K562 (cell line): ENCODE measurements around the gene COL23A1. TPM values are rescaled to one million over a fixed set of nuclear protein-coding genes. Genes with fewer than 3 reads are reported as not detected.

Source experiments
- ATAC-seq: fragments of 200-7000 bp; cut with Tn5 transposase; 3 replicates; pipeline ENCODE4 v1.9.1; 2020; ENCODE audit warnings: moderate library complexity
- BruUV-seq: library from RNA; stranded (reverse); fragments of 400-500 nt; replicated peaks from 2 replicates; lab custom pipeline; 2021; lab: Mats Ljungman, UMichigan
- CTCF ChIA-PET: fragments of 300-600 bp; formaldehyde crosslinking; extraction: SDS; loops from one replicate; lab custom pipeline; 2021; ENCODE audit warnings: low intra/inter-chr PET ratio; lab: Yijun Ruan, JAX
- POLR2A ChIA-PET: fragments of 300-600, 350-650 bp; sonication (Branson Sonifier 250); formaldehyde crosslinking; extraction: SDS; loops from one replicate; lab custom pipeline; 2021; ENCODE audit warnings: antibody characterized with exemption, inconsistent platforms; lab: Yijun Ruan, JAX
- DNase-seq, 4 experiments: peaks; one replicate each; pipeline versions ENCODE4 v3.0.0 to v3.0.0-alpha.2; 2011 to 2018; ENCODE audit warnings: low spot score in 3 of 4, mixed read lengths in 3 of 4; ENCODE audit errors: extremely low read depth in 1 of 4
- FAIRE-seq: peaks from 2 replicates; lab custom pipeline; 2011; peaks lifted over from hg19 to GRCh38; lab: Jason Lieb, UNC
- H2AFZ ChIP-seq: 2 replicates; pipeline ENCODE4 v1.6.0; 2011; ENCODE audit warnings: low read depth, low read length, control low read depth, inconsistent platforms
- H3K27ac ChIP-seq: fragments of 200-600 bp; 3 replicates; pipeline ENCODE4 v1.8.0; 2011; ENCODE audit warnings: low read depth, mild to moderate bottlenecking, control low read depth, inconsistent platforms, low read length, moderate library complexity, mixed read lengths; ENCODE audit errors: extremely low read depth
- H3K27me3 ChIP-seq, 2 experiments: fragments of 300-600 bp in 1 of 2; 2 replicates in 1 of 2; 3 replicates in 1 of 2; pipeline versions ENCODE4 v1.6.0 to v1.8.0; 2011; ENCODE audit warnings: inconsistent platforms in 2 of 2, low read length in 2 of 2, mild to moderate bottlenecking in 1 of 2, mixed read lengths in 1 of 2, moderate library complexity in 1 of 2; ENCODE audit not compliant: control insufficient read depth in 2 of 2, insufficient read depth in 2 of 2
- H3K36me3 ChIP-seq: fragments of 300-600 bp; 3 replicates; pipeline ENCODE4 v1.8.0; 2011; ENCODE audit warnings: mild to moderate bottlenecking, low read length, inconsistent platforms; ENCODE audit not compliant: control insufficient read depth, insufficient read depth
- H3K4me1 ChIP-seq, 2 experiments: fragments of 200-600 bp in 1 of 2; replicated peaks in 1 of 2; 2 replicates in 1 of 2; 3 replicates in 1 of 2; pipeline versions ENCODE4 v1.5.1 to v1.8.0; 2011; ENCODE audit warnings: inconsistent platforms in 2 of 2, low read length in 2 of 2, mild to moderate bottlenecking in 1 of 2, mixed read lengths in 1 of 2, moderate library complexity in 1 of 2; ENCODE audit not compliant: control insufficient read depth in 2 of 2, insufficient read depth in 2 of 2
- H3K4me2 ChIP-seq: 2 replicates; pipeline ENCODE4 v1.6.1; 2011; ENCODE audit warnings: low read length, control low read depth, inconsistent platforms, mixed read lengths; ENCODE audit not compliant: insufficient read depth
- H3K4me3 ChIP-seq: fragments of 200-600 bp; sonication (generic), shearing (Covaris generic); 2 replicates; pipeline ENCODE4 v1.5.1; 2016; ENCODE audit warnings: control low read depth, inconsistent platforms
- H3K79me2 ChIP-seq: fragments of 200-600 bp; 3 replicates; pipeline ENCODE4 v1.8.0; 2011; ENCODE audit warnings: low read length, inconsistent platforms; ENCODE audit not compliant: control insufficient read depth, insufficient read depth
- H3K9ac ChIP-seq, 2 experiments: 2 replicates each; pipeline versions ENCODE4 v1.6.0 to v1.6.1; 2011; ENCODE audit warnings: low read depth in 2 of 2, low read length in 2 of 2, control low read depth in 1 of 2, inconsistent platforms in 1 of 2, mild to moderate bottlenecking in 1 of 2, mixed read lengths in 1 of 2; ENCODE audit not compliant: insufficient read depth in 1 of 2
- H3K9me1 ChIP-seq: one replicate; pipeline ENCODE4 v1.6.0; 2011; ENCODE audit warnings: inconsistent platforms, mild to moderate bottlenecking, low read length, moderate library complexity; ENCODE audit not compliant: control insufficient read depth, insufficient read depth
- H3K9me3 ChIP-seq: replicated peaks from 2 replicates; pipeline ENCODE4 v1.5.1; 2011; ENCODE audit warnings: low read depth, low read length, inconsistent platforms; ENCODE audit not compliant: control insufficient read depth, insufficient read depth
- H4K20me1 ChIP-seq: replicated peaks from 2 replicates; pipeline ENCODE4 v1.6.1; 2011; ENCODE audit warnings: low read length, inconsistent platforms, mixed read lengths; ENCODE audit not compliant: control insufficient read depth, insufficient read depth
- C11orf30 ChIP-seq: fragments of 450-650 bp; IDR thresholded peaks from 2 replicates; pipeline ENCODE4 v1.6.1; 2016; ENCODE audit warnings: low read depth, mild to moderate bottlenecking
- CHD1 ChIP-seq: fragments of 200-600 bp; sonication (generic); IDR thresholded peaks from one replicate; pipeline ENCODE4 v1.6.1; 2012; ENCODE audit warnings: mild to moderate bottlenecking, moderate library complexity, low read length, inconsistent platforms
- FOSL1 ChIP-seq: fragments of 200-800 bp; sonication (Bioruptor generic); conservative IDR thresholded peaks from 2 replicates; pipeline ENCODE4 v1.6.1; 2016; ENCODE audit warnings: missing genetic modification characterization, missing compliant biosample characterization
- FOXJ3 ChIP-seq: sonication (generic); formaldehyde crosslinking; IDR thresholded peaks from 2 replicates; pipeline ENCODE4 v1.4.0; 2020; ENCODE audit warnings: mild to moderate bottlenecking, missing genetic modification reagents
- IRF2 ChIP-seq: sonication (generic); formaldehyde crosslinking; IDR thresholded peaks from 2 replicates; pipeline ENCODE4 v1.8.1; 2022; ENCODE audit warnings: mild to moderate bottlenecking, missing genetic modification reagents
- SETDB1 ChIP-seq: IDR thresholded peaks from one replicate; pipeline ENCODE4 v1.6.1; 2012; ENCODE audit warnings: low read length, control low read depth, inconsistent platforms
- TAF9B ChIP-seq: fragments of 450-650 bp; IDR thresholded peaks from 2 replicates; pipeline ENCODE4 v1.6.1; 2018; ENCODE audit warnings: mild to moderate bottlenecking; ENCODE audit not compliant: partially characterized antibody
- TCFL5 ChIP-seq: fragments of 250-450 bp; sonication (Bioruptor Pico); conservative IDR thresholded peaks from 2 replicates; pipeline ENCODE4 v1.6.1; 2021; ENCODE audit warnings: mild to moderate bottlenecking, moderate library complexity, matching md5 sums
- ZNF224 ChIP-seq: sonication (generic); formaldehyde crosslinking; IDR thresholded peaks from 2 replicates; pipeline ENCODE4 v1.8.0; 2022; ENCODE audit warnings: mild to moderate bottlenecking, missing genetic modification reagents
- ZNF274 ChIP-seq: IDR thresholded peaks from 2 replicates; pipeline ENCODE4 v1.6.1; 2011; ENCODE audit warnings: low read depth, mild to moderate bottlenecking, low read length, moderate library complexity, borderline replicate concordance
- ZNF583 ChIP-seq: fragments of 250-450 bp; sonication (Bioruptor Pico); IDR thresholded peaks from 2 replicates; pipeline ENCODE4 v1.4.0; 2020
- whole genome bisulfite sequencing: fragments of 100-300 bp; shearing (Covaris generic); methylation state at CpG from one replicate; pipeline ENCODE4 v1.1.6; 2016; ENCODE audit warnings: low coverage, mixed read lengths; ENCODE audit not compliant: insufficient coverage; ENCODE audit errors: missing lambda C conversion rate; 5-methylcytosine and 5-hydroxymethylcytosine counted together
- in situ Hi-C: fragments of 300-500 bp; cut with MboI; formaldehyde crosslinking; loops from 4 replicates; pipeline ENCODE4 v1.15.0; 2018; ENCODE audit warnings: inconsistent platforms, mixed read lengths
- intact Hi-C: fragments of 100-400 bp; cut with micrococcal nuclease; formaldehyde crosslinking; loops from 2 replicates; pipeline ENCODE4 v1.14.2; 2022
- polyA plus RNA-seq, 8 experiments: library from polyadenylated mRNA; depleted of rRNA in 4 of 8; stranded (reverse) in 5 of 8; unstranded in 3 of 8; fragments of >200 nt; fragmentation: Nextera tagmentation in 2 of 8; fragmentation: Illumina TruSeq in 1 of 8; extraction: Ambion mirVana in 2 of 8; extraction: Trizol in 1 of 8; gene quantifications; 2 replicates each; pipeline versions ENCODE4 v1.2.1 to v1.2.3, GENCODE V29; 2011 to 2014; ENCODE audit warnings: inconsistent platforms in 1 of 8, missing spikeins in 1 of 8
- total RNA-seq, 7 experiments: library from RNA; depleted of rRNA in 6 of 7; stranded (reverse); fragments of >200 nt in 6 of 7; fragmentation: Illumina TruSeq in 2 of 7; extraction: Trizol in 2 of 7; gene quantifications; 2 replicates each; pipeline versions ENCODE4 v1.2.1 to v1.2.3, GENCODE V29; 2011 to 2021; ENCODE audit warnings: low replicate concordance in 1 of 7
- TF ChIP-seq, protein P1 (sequence below): sonication (generic); formaldehyde crosslinking; IDR thresholded peaks from 2 replicates; pipeline ENCODE4 v1.8.1; 2023; ENCODE audit warnings: mild to moderate bottlenecking, missing genetic modification reagents
- TF ChIP-seq, protein P2 (sequence below): fragments of 250-450 bp; sonication (Bioruptor Pico); IDR thresholded peaks from 2 replicates; pipeline ENCODE4 v1.4.0; 2020; ENCODE audit warnings: mild to moderate bottlenecking, moderate library complexity
- TF ChIP-seq, protein P3 (sequence below): sonication (generic); formaldehyde crosslinking; IDR thresholded peaks from 2 replicates; pipeline ENCODE4 v1.8.0; 2022; ENCODE audit warnings: mild to moderate bottlenecking, missing genetic modification reagents, borderline replicate concordance

The COL23A1 gene
- total and polyA plus RNA-seq, 9 of the 15 experiments (the other 6 are each of a cell fraction or from before 2014, with no cell fraction given): 0.09 TPM; not detected in 8

DNA sequence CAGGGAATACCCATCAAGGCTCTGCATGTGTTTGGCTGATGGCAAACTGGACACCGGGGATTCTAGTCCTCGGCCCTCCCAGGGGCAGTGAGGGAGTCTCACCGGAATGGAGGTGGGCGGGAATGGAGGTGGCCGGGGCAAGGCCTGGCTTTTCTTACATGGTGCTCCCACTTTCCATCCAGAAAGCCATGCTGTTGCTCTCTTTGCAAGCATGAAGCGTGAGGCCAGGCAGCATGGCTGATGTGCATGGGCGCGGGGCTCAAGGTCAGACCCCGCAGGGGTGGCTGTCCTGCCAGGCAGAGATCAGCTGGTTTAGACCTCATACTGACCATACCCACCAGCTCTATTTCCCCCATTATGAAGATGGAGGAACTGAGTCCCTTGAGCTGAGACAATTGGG, 249.6 kb downstream of the COL23A1 start:
- TF ChIP-seq ZNF583 (CRISPR knock-in tag) (no peak), SETDB1 (no peak), FOSL1 (tag) (no peak), ZNF224 (CRISPR knock-in tag) (no peak), ZNF274 (no peak), IRF2 (CRISPR knock-in tag) (no peak), FOXJ3 (CRISPR knock-in tag) (no peak), C11orf30 (no peak), CHD1 (no peak), TCFL5 (CRISPR knock-in tag) (no peak), TAF9B (no peak)
- TF ChIP-seq, protein P1, sequence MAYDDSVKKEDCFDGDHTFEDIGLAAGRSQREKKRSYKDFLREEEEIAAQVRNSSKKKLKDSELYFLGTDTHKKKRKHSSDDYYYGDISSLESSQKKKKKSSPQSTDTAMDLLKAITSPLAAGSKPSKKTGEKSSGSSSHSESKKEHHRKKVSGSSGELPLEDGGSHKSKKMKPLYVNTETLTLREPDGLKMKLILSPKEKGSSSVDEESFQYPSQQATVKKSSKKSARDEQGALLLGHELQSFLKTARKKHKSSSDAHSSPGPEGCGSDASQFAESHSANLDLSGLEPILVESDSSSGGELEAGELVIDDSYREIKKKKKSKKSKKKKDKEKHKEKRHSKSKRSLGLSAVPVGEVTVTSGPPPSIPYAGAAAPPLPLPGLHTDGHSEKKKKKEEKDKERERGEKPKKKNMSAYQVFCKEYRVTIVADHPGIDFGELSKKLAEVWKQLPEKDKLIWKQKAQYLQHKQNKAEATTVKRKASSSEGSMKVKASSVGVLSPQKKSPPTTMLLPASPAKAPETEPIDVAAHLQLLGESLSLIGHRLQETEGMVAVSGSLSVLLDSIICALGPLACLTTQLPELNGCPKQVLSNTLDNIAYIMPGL (CRISPR knock-in tag): no peak
- TF ChIP-seq, protein P2, sequence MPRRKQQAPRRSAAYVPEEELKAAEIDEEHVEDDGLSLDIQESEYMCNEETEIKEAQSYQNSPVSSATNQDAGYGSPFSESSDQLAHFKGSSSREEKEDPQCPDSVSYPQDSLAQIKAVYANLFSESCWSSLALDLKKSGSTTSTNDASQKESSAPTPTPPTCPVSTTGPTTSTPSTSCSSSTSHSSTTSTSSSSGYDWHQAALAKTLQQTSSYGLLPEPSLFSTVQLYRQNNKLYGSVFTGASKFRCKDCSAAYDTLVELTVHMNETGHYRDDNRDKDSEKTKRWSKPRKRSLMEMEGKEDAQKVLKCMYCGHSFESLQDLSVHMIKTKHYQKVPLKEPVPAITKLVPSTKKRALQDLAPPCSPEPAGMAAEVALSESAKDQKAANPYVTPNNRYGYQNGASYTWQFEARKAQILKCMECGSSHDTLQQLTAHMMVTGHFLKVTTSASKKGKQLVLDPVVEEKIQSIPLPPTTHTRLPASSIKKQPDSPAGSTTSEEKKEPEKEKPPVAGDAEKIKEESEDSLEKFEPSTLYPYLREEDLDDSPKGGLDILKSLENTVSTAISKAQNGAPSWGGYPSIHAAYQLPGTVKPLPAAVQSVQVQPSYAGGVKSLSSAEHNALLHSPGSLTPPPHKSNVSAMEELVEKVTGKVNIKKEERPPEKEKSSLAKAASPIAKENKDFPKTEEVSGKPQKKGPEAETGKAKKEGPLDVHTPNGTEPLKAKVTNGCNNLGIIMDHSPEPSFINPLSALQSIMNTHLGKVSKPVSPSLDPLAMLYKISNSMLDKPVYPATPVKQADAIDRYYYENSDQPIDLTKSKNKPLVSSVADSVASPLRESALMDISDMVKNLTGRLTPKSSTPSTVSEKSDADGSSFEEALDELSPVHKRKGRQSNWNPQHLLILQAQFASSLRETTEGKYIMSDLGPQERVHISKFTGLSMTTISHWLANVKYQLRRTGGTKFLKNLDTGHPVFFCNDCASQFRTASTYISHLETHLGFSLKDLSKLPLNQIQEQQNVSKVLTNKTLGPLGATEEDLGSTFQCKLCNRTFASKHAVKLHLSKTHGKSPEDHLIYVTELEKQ: no peak
- TF ChIP-seq, protein P3, sequence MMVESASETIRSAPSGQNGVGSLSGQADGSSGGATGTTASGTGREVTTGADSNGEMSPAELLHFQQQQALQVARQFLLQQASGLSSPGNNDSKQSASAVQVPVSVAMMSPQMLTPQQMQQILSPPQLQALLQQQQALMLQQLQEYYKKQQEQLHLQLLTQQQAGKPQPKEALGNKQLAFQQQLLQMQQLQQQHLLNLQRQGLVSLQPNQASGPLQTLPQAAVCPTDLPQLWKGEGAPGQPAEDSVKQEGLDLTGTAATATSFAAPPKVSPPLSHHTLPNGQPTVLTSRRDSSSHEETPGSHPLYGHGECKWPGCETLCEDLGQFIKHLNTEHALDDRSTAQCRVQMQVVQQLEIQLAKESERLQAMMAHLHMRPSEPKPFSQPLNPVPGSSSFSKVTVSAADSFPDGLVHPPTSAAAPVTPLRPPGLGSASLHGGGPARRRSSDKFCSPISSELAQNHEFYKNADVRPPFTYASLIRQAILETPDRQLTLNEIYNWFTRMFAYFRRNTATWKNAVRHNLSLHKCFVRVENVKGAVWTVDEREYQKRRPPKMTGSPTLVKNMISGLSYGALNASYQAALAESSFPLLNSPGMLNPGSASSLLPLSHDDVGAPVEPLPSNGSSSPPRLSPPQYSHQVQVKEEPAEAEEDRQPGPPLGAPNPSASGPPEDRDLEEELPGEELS (CRISPR knock-in tag): no peak
- TF ChIP-seq, all 486 proteins: peak for 0
- no peak for FAIRE-seq
- no peak for DNase-seq
- Histone ChIP-seq H3K4me3 (no peak overlapping the region), H3K9me1 (no peaks in the 10 kb centered on the region), H3K4me1 (no peaks in the 10 kb centered on the region), H2AFZ (no peak overlapping the region), H3K9me3 (no peaks in the 10 kb centered on the region; the same call in 1 of the 2 replicates), H3K27me3 (peaks cover 36 to 79% of the 10 kb centered on the region in 2 experiments), H3K9ac (no peak overlapping the region), H3K36me3 (no peaks in the 10 kb centered on the region), H3K27ac (no peak overlapping the region), H3K4me2 (no peak overlapping the region), H4K20me1 (0 out of 2 replicates have a peak, but pooled peaks cover 7% of the 10 kb centered on the region), H3K79me2 (no peaks in the 10 kb centered on the region)
- POLR2A ChIA-PET: interaction anchor here (0.5 kb wide), 1 partner anchor 15 kb away, joined by 6 read pairs; no protein-coding TSS in a partner anchor
- intact Hi-C loops: no loop called here
- CTCF ChIA-PET: no interaction called here
- ATAC-seq: no peak
- no TSS peak for BruUV-seq
- WGBS: 30% methylated on average over 8 of the region's 9 CpGs
- in situ Hi-C loops: no loop called here
